ENCODE data around the gene AGPS.
"Not testable (repeated sequence)": the region's sequence is repeated elsewhere in the genome, so short reads cannot be mapped to it uniquely, and the experiment has no call there.

Gene AGPS

DNA sequence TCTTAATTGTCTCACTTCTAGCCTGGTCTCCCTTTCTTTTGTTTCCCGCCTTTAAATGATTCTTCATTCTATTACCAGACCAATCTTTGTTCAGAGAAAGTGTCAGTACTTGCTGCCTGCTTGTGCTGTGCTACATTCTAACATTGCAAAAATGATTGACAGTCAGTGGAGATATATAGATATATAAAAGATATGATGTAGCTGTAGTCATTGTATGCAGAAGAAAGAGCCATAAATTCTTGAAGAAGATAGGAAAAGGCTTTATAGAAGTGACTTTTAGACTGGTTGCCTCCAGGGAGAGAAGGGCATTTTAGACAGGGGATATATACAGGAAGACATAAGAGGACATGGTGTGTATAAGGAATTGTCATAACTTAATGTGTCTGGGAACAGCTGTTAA, 13.6 kb downstream of the AGPS start:
- no peak overlapping the region for H3K27ac ChIP-seq

DNA sequence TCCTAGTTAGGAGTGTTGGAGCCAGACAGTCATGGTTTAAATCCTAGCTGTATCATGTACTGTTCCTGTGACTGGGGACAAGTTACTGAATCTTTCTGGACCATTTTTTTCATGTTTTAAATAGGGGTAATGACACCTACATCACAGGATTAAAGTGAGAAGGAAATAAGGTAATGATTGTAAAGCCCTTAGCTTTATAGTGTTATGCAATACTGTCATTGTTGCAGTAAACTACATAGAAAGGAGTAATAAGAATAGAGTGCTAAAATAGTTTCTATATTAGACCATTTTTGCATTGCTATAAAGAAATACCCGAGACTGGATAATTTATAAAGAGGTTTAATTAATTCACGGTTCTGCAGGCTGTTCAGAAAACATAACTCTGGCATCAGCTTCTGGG, 14.5 kb downstream of the AGPS start:
- no peak overlapping the region for H3K4me3 ChIP-seq
- H3K27ac ChIP-seq: peak overlapping the region in 1 of 21 experiments; percentile 27

More for the DNA sequence above, 13.6 kb downstream of the AGPS start:
- no peak overlapping the region for H3K4me3 ChIP-seq

DNA sequence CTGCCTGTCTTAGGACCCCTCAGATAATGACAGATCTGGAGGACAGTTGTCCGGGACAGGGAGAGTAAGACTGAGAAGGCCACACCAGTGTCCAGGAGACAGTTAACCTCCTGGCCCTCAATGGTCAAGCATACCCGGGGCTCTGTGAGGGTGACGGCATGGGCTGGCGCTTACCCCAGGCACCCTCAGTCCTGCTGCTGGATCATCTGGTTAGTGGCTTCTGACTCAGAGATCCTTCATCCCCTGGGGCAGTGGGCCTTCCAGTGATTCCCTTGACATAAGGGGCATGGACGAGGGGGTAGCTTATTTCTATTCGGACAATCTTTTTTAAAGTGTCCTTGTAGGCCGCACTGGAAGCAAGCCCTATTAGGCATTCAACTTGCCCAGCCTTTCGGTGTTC, 18.1 kb downstream of the AGPS start:
- not testable (repeated sequence) for H3K4me3 ChIP-seq, H3K27ac ChIP-seq

DNA sequence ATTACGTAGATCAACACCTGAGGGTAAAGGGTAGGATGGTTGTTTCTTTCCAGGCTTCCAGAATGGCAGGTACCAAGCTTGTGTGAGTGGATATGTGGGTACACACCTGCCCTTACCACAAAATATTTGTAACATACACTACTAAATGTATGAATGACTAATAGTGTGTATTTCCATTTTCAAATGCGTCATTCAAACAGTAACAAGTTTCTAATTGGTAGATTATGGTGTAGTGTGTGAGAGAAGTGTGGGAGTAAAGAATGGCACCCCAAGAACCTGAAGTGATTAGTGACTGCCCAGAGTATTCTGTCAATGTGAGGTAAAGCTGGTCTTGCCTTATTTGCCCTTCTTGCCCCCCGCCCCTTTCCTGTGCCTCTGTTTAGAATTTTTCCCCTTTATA, 21.1 kb downstream of the AGPS start:
- no peak overlapping the region for H3K27ac ChIP-seq

DNA sequence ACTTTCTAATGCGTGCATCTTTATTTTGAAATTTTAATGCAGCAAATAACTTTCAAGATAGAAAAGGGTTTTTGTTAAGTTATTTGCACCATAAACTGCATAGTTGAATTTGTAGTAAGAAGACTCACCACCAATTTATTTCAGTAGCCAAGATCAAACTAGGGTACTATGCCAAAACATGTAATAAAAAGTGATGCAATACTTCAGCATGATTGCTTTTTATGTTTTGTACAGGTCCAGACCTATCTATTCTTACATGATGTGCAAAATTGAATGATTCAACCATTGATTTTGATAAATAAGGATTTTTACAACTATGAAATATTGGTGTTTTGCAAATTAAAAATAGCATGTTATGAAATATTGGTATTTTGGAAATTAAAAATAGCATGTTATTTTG, 26.7 kb downstream of the AGPS start:
- Histone ChIP-seq H3K4me3 (no peak overlapping the region), H3K27ac (no peak overlapping the region)

More for the DNA sequence above, 21.1 kb downstream of the AGPS start:
- H3K4me3 ChIP-seq: no peak overlapping the region

DNA sequence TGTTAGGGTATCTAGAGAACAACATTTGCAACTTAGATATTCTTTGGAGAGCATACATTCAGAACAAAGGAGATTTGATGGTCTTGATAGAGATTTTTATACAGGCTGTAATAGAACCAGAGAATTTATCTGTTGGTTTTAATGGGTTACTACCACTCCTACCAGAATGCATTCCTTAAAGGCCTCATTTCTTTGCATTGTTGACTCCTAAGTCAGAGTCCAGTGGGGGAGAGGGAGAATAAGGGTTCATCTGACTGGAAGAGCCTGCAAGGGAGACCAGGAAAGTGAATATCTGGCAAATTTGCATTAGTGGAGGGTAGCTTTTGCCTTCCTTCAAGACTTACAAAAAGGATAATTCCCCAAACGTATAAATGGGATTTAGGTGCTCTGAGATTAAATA, 29.7 kb downstream of the AGPS start:
- H3K27ac ChIP-seq: no peak overlapping the region
- no peak overlapping the region for H3K4me3 ChIP-seq

DNA sequence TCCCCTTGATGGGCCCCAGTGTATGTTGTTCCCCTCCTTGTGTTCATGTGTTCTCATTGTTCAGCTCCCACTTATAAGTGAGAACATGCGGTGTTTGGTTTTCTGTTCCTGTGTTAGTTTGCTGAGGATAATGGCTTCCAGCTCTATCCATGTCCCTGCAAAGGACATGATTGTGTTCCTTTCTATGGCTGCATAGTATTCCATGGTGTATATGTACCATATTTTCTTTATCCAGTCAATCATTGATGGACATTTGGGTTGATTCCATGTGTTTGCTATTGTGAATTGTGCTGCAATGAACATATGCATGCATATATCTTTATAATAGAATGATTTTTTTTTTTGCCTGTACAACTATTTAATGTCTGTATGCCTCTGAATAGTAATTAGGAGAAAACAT, 31.5 kb downstream of the AGPS start:
- not testable (repeated sequence) for H3K4me3 ChIP-seq, H3K27ac ChIP-seq

DNA sequence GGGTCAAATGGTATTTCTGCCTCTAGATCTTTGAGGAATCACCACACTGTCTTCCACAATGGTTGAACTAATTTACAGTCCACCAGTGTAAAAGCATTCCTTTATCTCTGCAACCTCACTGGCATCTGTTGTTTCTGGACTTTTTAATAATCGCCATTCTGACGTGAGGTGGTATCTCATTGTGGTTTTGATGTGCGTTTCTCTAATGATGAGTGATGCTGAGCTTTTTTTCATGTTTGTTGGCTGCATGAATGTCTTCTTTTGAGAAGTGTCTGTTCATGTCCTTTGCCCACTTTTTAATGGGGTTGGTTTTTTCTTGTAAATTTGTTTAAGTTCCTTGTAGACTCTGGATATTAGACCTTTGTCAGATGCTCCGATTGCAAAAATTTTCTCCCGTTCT, 32.0 kb downstream of the AGPS start:
- H3K4me3 ChIP-seq, H3K27ac ChIP-seq: not testable (repeated sequence)

DNA sequence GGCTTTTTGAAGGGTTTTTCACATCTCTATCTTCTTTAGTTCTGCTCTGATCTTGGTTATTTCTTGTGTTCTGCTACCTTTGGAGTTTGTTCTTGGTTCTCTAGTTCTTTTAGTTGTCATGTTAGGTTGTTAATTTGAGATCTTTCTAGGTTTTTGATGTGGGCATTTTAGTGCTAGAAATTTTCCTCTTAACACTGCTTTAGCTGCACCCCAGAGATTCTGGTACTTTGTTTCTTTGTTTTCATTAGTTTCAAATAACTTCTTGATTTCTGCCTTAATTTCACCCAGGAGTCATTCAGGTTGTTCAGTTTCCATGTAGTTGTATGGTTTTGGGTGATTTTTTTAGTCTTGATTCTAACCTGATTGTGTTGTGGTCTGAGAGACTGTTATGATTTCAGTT, 34.7 kb downstream of the AGPS start:
- H3K27ac ChIP-seq: no peak overlapping the region
- no peak overlapping the region for H3K4me3 ChIP-seq

DNA sequence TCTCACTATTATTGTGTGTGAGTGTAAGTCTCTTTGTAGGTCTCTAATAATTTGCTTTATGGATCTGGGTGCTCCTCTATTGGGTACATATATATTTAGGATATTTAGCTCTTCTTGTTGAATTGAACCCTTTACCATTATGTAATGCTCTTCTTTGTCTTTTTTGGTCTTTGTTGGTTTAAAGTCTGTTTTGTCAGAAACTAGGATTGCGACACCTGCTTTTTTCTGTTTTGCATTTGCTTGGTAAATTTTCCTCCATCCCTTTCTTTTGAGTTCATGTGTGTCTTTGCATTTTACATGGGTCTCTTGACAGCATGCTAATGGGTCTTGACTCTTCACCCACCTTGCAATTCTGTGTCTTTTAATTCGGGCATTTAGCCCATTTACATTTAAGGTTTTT, 35.4 kb downstream of the AGPS start:
- not testable (repeated sequence) for H3K27ac ChIP-seq, H3K4me3 ChIP-seq

DNA sequence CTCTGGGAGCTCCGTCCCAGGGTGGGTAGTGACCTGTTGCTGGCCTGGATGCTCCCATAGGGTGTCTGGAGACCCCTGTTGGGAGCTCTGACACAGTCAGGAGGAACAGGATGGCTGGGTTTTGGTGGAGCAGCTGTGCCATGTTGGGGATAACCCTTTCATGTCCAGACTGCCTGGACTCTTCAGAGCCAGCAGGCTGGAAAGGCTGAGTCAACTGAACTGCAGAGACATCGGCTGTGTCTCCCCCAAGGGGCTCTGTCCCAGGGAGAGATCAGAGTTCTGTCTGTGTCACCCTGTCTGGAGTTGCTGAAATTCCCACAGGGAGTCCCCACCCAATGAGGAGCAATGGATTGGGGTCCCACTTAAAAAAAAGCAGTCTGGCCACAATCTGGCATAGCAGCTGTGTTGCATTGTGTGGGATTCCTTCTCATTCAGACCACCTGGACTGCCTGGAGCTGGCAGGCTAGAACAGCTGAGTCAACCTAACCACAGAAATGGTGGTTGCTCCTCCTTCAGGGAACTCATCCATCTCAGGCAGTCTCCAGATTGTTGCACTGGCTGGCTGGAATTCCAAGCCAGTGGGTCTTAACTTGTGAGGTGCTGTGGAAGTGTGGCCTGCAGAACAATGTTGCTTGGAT, 37.2 kb downstream of the AGPS start:
- no peak overlapping the region for H3K4me3 ChIP-seq
- H3K27ac ChIP-seq: peak overlapping the region in 4 of 21 experiments; percentile 1 to 60 (median 32)

DNA sequence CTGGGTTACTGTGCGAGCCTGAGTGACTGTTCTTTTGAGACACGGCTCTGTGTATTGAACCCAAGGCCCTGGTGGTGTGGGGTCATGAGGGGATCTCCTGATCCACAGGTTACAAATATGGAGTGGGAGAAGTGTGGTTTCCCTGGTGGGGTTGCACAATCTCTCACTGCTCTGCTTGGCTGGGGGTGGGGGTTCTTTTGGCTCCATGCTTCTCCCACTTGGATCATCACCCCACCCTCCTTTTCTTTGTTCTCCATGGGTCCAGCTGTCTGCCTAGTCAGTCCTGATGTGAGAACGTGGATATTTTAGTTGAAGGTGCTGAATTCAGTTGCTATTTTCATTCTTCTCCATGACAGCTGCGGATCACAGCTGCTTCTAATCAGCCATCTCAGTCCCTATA, 37.8 kb downstream of the AGPS start:
- Histone ChIP-seq H3K27ac (peak overlapping the region in 1 of 21 experiments; percentile 9), H3K4me3 (no peak overlapping the region)

DNA sequence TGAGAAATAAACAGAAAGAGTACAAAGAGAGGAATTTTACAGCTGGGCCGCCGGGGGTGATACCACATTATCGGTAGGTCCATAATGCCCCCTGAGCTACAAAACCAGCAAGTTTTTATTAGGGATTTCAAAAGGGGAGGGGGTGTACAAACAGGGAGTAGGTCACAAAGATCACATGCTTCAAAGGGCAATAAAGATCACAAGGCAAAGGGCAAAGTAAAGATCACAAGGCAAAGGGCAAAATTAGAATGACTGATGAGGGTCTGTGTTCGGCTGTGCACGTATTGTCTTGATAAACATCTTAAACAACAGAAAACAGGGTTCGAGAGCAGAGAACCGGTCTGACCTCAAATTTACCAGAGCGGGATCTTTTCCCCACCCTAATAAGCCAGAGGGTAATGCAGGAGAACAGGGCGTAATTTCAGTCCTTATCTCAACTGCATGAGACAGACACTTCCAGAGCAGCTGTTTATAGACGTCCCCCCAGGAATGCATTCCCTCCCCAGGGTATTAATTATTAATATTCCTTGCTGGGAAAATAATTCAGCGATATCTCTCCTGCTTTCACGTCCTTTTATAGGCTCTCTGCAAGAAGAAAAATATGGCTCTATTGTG, 38.6 kb downstream of the AGPS start:
- H3K27ac ChIP-seq, H3K4me3 ChIP-seq: not testable (repeated sequence)

DNA sequence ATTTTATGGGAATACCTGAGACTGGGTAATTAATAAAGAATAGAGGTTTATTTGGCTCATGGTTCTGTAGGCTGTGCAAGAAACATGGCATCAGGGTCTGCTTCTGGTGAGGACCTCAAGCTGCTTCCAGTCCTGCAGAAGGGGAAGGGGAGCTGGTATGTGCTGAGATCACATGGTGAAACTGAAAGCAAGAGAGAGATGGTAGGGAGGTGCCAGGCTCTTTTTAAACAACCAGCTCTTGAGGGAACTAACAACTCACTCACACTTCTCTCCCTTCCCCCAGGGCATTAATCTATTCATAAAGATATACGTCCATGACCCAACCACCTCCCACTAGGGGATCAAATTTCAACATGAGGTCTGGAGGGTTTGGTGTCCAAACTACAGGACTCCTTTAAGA, 40.1 kb downstream of the AGPS start:
- Histone ChIP-seq H3K4me3 (no peak overlapping the region), H3K27ac (no peak overlapping the region)

DNA sequence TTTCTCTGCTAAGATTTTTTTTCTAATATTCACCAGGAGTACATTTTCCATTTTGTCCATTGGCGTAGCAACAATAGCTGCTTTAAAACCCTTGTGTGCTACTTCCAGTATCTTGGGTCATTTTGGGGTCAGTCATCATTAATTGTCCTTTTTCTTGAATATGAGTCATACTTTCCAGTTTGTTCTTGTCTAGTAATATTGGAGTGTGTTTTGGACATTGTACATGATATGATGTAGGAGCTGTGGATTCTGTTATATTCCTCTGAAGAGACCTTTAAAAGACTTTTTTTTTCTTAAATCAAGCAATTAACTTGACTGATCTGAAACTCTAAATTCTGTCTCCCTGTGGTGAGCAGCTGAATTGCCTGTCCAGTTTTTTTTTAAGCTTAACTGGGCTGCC, 40.8 kb downstream of the AGPS start:
- no peak overlapping the region for H3K27ac ChIP-seq

DNA sequence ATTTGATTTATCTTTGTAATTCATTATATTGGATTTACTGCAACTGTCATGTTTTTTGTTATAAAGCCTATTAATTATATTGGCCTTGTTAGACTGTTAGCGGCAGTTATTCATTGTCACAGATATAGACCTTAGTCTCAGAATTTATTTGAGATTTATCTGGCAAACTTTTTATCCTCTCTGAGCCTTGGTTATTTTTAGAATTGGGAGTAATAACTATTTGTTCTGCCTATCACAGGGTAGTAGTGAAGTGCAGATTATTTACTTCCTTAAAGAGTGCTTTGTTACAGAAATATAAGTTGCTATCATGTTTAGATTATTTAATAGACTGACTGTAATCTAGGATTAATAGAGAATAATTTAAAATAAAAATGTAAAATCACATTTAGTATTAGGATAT, 41.9 kb downstream of the AGPS start:
- H3K4me3 ChIP-seq: no peak overlapping the region

More for the DNA sequence above, 40.8 kb downstream of the AGPS start:
- H3K4me3 ChIP-seq: no peak overlapping the region

DNA sequence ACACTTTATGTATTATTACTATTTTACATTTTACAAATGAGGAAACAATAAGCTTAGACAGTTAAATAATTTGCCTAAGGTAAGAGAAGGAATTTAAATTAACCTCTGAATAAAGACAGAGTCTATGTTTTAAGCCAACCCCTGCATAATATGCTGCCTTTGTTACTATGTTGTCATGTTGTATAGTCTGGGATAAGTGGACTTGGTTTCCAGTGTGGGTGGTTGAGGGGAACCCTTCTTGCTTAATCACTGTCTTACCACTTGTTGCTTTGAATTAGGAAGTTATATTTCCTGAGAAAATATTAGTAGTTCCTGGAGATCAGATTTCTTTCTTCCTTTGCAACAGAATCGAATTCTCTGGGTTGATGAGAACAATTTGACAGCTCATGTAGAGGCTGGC, 52.6 kb downstream of the AGPS start:
- Histone ChIP-seq H3K27ac (no peak overlapping the region), H3K4me3 (no peak overlapping the region)

More for the DNA sequence above, 41.9 kb downstream of the AGPS start:
- H3K27ac ChIP-seq: no peak overlapping the region

DNA sequence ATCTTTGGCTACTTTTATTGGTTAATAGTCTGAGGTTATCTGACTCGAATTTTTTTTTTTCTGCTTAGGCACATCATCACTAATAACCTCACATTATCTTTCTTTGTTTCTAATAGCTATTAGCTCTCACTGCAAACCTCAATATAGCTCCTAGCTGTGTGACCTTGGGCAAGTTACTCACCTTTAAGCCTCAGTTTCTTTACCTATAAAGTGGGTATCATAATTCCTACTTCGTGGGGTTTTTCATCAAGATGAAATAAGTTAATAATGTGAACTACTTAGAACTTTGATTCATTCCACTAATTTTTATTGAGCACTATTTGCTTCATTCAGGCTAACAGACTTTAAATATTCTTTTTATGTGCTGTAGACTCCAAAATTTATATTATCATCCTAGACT, 55.5 kb downstream of the AGPS start:
- Histone ChIP-seq H3K4me3 (no peak overlapping the region), H3K27ac (no peak overlapping the region)

DNA sequence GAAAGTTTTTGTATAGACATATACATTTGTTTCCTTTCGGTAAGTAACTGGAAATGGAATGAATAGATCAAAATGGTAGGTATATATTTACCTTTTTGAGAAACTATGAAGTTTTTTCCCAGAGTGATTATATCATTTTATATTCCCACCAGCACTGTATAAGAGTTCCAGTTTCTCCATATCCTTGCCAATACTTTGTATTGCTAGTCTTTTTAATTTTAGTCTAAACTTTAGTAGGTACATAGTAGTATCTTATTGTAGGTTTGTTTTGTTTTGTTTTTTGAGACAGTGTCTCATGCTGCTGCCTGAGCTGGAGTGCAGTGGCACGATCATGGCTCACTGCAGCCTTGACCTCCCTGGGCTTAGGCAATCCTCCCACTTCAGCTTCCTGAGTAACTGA, 56.6 kb downstream of the AGPS start:
- H3K4me3 ChIP-seq: no peak overlapping the region
- no peak overlapping the region for H3K27ac ChIP-seq

DNA sequence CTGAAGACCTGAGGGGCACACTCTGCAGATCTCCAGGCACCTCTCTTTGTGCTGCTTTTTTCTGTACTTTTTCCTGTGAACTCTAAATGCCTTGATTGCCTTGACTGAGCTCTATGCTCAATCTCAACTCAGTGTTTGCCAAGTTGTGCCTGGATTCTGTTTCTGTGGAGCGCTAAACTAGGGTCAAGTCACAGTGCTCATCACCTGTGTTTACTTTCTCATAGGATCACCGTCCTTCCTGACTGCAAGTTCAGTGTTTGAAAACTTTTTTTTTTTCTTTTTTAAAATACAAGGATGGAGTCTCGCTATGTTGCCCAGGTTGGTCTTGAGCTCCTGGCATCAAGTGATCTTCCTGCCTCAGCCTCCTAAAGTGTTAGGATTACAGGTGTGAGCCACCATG, 62.6 kb downstream of the AGPS start:
- H3K27ac ChIP-seq: no peak overlapping the region
- H3K4me3 ChIP-seq: no peak overlapping the region

DNA sequence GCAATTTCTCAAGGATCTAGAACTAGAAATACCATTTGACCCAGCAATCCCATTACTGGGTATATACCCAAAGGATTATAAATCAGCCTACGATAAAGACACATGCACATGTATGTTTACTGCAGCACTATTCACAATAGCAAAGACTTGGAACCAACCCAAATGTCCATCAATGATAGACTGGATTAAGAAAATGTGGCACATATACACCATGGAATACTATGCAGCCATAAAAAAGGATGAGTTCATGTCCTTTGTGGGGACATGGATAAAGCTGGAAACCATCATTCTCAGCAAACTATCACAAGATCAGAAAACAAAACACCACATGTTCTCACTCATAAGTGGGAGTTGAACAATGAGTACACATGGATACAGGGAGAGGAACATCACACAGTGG, 67.2 kb downstream of the AGPS start:
- H3K27ac ChIP-seq, H3K4me3 ChIP-seq: not testable (repeated sequence)

All from skin epidermis (tissue), 12 donors.